ENCODE results near the gene ASGR1. TPM values are rescaled to one million over a fixed set of nuclear protein-coding genes. Genes with fewer than 3 reads are reported as not detected.

Gene ASGR1
- total and polyA plus RNA-seq, 7 donors: 0.36 to 2.4 (median 1.7) TPM; not detected in 2

DNA sequence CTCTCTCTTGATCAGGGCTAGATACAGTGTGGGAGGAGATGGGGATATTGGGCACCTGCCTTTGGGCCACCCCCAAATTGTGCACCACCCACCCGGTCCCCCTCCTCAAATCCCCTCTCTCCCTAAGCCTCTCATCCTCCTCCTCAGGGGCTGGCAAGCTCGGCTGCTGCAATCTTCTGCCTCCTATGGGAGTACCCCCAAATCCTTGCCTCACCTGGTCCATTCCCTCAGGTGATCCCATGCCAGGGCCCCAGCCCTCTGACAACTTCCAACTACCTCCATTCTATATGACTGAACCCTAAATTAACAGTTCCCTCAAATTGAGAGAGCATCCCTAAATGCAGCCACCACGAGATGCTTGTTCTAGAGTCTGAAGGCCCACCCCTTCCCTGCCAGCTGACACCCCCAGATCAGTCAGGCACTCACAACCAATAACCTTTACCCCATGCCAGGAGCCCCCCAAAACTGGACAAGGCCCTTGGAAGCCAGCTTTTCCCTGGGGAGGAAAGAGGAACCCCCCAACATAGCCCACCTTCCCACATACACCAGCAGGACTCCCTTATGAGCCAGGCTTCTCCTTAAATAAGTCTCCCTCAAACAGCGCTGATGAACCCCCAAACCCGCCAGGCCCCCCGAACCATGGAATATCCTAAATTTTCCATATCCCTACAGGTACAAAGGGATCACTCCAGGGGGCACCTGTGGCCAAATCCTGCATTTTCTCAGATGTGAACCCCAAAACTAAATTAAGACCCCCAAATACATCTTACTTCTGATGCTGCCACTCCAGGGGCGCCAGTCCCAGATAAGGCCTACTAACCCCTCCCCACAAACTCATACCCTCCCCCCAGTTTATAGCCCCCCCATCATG, 37.3 kb upstream of the ASGR1 start:
- no peak for DNase-seq
- intact Hi-C loops (cut with DNase I): no loop called here
- TF ChIP-seq EP300 (IDR thresholded peaks at IDR 0.05) (no peak), POLR2AphosphoS5 (IDR thresholded peaks at IDR 0.05) (no peak), POLR2A (IDR thresholded peaks at IDR 0.05) (no peak)
- TF ChIP-seq, protein P1, sequence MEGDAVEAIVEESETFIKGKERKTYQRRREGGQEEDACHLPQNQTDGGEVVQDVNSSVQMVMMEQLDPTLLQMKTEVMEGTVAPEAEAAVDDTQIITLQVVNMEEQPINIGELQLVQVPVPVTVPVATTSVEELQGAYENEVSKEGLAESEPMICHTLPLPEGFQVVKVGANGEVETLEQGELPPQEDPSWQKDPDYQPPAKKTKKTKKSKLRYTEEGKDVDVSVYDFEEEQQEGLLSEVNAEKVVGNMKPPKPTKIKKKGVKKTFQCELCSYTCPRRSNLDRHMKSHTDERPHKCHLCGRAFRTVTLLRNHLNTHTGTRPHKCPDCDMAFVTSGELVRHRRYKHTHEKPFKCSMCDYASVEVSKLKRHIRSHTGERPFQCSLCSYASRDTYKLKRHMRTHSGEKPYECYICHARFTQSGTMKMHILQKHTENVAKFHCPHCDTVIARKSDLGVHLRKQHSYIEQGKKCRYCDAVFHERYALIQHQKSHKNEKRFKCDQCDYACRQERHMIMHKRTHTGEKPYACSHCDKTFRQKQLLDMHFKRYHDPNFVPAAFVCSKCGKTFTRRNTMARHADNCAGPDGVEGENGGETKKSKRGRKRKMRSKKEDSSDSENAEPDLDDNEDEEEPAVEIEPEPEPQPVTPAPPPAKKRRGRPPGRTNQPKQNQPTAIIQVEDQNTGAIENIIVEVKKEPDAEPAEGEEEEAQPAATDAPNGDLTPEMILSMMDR (IDR thresholded peaks at IDR 0.05): no peak
- Histone ChIP-seq H3K36me3 (no peaks in the 10 kb centered on the region), H3K9me3 (no peaks in the 10 kb centered on the region), H3K4me1 (peaks cover 0 to 79% (median 71%) of the 10 kb centered on the region in 4 donors), H3K27me3 (no peaks in the 10 kb centered on the region), H3K4me3 (peak overlapping the region; percentile 54 to 67 (median 62)), H3K27ac (peak overlapping the region; percentile 90 to 99 (median 98))
- WGBS, 2 donors: 27 to 51% methylated on average over 7 of the region's 7 CpGs

DNA sequence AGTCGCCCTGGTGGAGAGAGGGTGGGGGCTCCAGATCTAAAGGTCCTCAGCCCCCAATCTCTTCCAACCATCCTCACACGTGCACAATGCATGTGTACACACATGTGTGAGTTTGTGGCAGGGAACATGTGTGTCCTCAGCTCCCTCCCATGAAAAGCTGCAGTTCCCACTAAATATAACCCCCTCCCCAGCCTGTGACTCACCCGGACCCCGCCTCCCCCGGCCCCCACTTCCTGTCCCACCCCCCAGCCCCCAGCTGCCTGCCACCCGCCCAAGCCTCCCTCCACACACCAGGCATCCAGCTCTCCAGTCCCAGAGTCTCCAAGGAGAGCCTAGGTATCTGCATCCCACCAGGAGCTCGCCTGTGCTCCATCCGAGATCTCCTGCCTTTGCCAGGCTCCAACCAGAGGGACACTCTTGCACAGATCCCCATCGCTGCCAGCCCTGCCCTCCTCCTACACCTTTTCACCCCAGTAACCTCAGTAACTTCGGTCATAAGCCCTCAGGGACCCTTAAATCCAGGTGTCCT, 36.5 kb upstream of the ASGR1 start:
- H3K27me3 ChIP-seq: no peaks in the 10 kb centered on the region
- DNase-seq: no peak
- no peaks in the 10 kb centered on the region for H3K36me3 ChIP-seq
- peak overlapping the region; percentile 90 to 99 (median 98) for H3K27ac ChIP-seq
- TF ChIP-seq POLR2A (IDR thresholded peaks at IDR 0.05) (no peak), EP300 (IDR thresholded peaks at IDR 0.05) (no peak), POLR2AphosphoS5 (IDR thresholded peaks at IDR 0.05) (no peak)
- TF ChIP-seq, protein P1 (IDR thresholded peaks at IDR 0.05): no peak
- H3K9me3 ChIP-seq: no peaks in the 10 kb centered on the region
- H3K4me1 ChIP-seq: peaks cover 0 to 76% (median 68%) of the 10 kb centered on the region in 4 donors
- H3K4me3 ChIP-seq: peak overlapping the region in 3 of 4 donors; percentile 60 to 67 (median 65)
- intact Hi-C loops (cut with DNase I): no loop called here
- 24 to 28% methylated on average over 10 of the region's 10 CpGs for WGBS, 2 donors

DNA sequence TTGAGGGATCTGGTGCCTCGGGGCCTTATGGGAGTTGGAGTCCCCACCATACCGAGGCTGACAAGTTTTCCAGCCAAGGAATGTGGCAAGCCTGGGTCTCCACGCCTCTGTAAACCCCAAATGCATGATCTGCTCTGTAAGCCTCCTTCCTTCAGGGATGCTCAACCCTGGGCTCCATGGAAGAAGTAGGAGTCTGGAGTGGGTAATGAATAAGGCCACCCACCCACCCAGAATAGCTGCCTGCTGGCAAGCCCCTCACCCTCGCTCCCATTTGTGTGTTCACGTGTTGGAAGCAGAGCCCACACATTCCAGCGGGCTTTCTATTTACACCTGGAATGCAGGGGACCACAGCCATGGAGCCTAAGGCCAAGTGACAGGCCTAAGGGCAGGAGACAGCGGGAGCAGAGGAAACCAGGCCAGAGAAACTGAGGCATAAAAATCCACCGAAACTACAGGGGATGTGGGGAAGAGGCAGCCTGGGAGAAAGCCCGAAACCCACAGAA, 36.0 kb upstream of the ASGR1 start:
- H3K27ac ChIP-seq: peak overlapping the region; percentile 90 to 99 (median 98)
- intact Hi-C loops (cut with DNase I): no loop called here
- DNase-seq: no peak
- peaks cover 0 to 71% (median 64%) of the 10 kb centered on the region in 4 donors for H3K4me1 ChIP-seq
- H3K27me3 ChIP-seq: no peaks in the 10 kb centered on the region
- peak in 1 of 4 donors; percentile 59 for TF ChIP-seq POLR2AphosphoS5 (IDR thresholded peaks at IDR 0.05)
- no peak for TF ChIP-seq POLR2A (IDR thresholded peaks at IDR 0.05)
- TF ChIP-seq, protein P1 (IDR thresholded peaks at IDR 0.05): no peak
- no peak for TF ChIP-seq EP300 (IDR thresholded peaks at IDR 0.05)
- H3K36me3 ChIP-seq: no peaks in the 10 kb centered on the region
- H3K9me3 ChIP-seq: no peaks in the 10 kb centered on the region
- 30 to 31% methylated on average over 9 of the region's 9 CpGs for WGBS, 2 donors
- peak overlapping the region; percentile 38 to 67 (median 56) for H3K4me3 ChIP-seq

DNA sequence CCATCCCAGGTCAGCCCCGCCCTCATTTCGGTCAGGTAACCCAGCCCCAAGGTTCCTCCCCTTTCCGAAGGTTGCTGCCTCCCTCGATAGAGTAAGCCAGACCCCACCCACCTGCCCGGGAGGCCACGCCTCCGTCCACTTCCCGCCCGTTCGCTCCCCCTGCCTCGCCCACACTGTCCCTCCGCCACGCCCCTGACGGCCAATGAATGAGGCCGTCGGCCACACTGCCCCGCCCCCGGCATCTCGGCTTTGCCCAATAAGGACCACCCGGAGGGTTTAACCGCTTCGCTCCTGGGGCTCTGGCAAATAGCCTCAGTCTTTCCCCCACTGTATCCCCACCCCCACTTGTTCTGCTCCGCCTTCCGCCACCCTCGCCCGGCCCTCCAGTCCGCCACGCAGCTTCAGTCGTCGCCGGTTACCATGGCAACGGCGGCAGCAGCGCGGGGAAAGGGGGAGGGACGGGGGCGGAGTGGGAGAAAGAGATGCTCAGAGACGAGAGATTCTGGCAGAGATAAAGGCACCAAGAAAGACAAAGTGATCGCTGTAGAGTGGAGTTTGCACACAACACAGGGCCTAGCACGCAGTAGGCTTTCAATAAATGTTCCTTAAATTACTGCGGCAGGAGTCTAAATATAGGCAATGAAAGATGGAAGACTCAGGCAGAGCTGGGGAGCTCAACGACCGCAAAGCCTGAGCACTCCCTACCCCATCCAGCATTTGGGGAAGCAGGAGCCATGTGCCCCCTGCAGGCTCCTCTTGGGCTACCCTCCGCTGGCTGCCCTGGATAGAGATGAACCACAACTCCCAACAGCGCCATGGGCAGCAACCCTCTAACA, 35.3 kb upstream of the ASGR1 start:
- WGBS, 2 donors: 0 to 1% methylated on average over 45 of the region's 45 CpGs

More for the DNA sequence above, 35.3 kb upstream of the ASGR1 start:
- Histone ChIP-seq H3K27me3 (no peaks in the 10 kb centered on the region), H3K36me3 (no peaks in the 10 kb centered on the region), H3K9me3 (no peaks in the 10 kb centered on the region), H3K27ac (peak overlapping the region; percentile 90 to 99 (median 98)), H3K4me1 (peaks cover 0 to 68% (median 63%) of the 10 kb centered on the region in 4 donors), H3K4me3 (peak overlapping the region; percentile 38 to 67 (median 56))
- TF ChIP-seq EP300 (IDR thresholded peaks at IDR 0.05) (no peak), POLR2A (IDR thresholded peaks at IDR 0.05) (no peak), POLR2AphosphoS5 (IDR thresholded peaks at IDR 0.05) (peak in 2 of 4 donors; percentile 26 to 31)
- TF ChIP-seq, protein P1 (IDR thresholded peaks at IDR 0.05): peak in 3 of 4 experiments; percentile 27 to 43 (median 31)
- peak; percentile 99 for DNase-seq
- intact Hi-C loops (cut with DNase I): no loop called here
